Measurements from ENCODE around the gene MTHFR.
A peak's percentile ranks its signal among the peaks of the same experiment; 100 is the strongest.

MTHFR gene

DNA sequence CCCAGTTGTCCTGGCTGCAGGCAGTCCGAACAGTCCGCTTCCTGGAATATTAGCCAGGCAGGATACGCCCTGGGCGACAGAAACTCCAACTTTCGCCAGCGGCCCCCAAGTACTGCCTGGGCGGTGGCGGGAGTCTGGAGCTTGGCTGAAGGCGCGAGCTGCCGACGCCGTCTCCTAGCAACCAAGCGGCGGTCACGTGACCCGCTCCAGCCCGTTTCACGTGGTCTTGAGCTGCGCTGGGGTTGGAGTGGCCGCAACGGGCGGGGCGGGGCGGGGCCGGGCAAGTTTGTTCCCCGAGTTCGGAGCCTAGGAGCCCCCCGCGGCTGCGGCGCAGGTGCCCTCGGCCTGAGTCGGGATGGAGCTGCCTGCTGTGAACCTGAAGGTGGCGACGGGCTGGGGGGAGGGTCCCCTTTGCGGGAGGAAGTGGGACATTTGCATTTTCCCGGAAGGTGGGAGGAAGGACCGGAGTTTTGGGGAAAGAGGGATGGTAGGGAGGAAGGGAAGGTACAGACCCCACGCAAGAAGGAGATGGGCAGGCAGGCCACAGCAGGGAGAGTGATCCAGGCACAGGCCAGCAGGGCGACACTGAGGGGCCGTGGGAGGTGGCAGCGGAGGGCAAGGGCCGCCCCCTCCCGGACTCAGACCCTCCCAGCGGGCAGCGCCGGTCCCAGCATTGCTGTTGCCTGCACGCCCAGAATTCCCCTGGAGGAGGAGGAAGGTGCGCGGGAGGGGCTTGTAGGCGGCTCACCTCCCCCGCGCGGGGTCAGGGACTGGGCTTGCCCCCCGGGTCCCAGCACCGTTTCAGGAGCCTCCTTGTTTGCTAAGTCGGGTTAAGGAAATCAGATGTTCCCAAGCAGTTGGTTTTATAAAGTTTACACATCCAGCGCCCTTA is 69.7 kb downstream of the MTHFR start, which contains the start of gene AGTRAP:
AGTRAP (plus strand) TSS at position 283 of the 892 bp plus-strand sequence; CDS start at position 356, 73 bp downstream.
- Histone ChIP-seq H3K4me1 (ENCODE audit: insufficient read depth, poor library complexity, severe bottlenecking) (peaks cover 30% of the 10 kb centered on the region), H3K36me3 (ENCODE audit: low read depth) (0 out of 2 replicates have a peak, but pooled peaks cover 4% of the 10 kb centered on the region), H3K27ac (ENCODE audit: poor library complexity, severe bottlenecking) (peak within 1 kb of the TSS; percentile 95), H3K27me3 (ENCODE audit: insufficient read depth, poor library complexity, severe bottlenecking) (no peaks in the 10 kb centered on the region), H3K4me3 (ENCODE audit: severe bottlenecking) (peak within 1 kb of the TSS; percentile 87), H3K9me3 (ENCODE audit: severe bottlenecking) (no peaks in the 10 kb centered on the region)
- ATAC-seq (ENCODE audit: low read depth) (peak; percentile 60), DNase-seq (ENCODE audit: low spot score) (peak; percentile 92)
- no peak for TF ChIP-seq CTCF (IDR thresholded peaks at IDR 0.05; ENCODE audit: poor library complexity, severe bottlenecking)

All from RWPE2 (cell line).